NCI-H2029 treated with DMSO at 0.1 percent for 48 hours (cell line): ENCODE measurements around the gene C19orf47.

Experiments used
- DNase-seq: peaks from one replicate; lab custom pipeline; 2025; lab: John Stamatoyannopoulos, UW

C19orf47 gene

DNA sequence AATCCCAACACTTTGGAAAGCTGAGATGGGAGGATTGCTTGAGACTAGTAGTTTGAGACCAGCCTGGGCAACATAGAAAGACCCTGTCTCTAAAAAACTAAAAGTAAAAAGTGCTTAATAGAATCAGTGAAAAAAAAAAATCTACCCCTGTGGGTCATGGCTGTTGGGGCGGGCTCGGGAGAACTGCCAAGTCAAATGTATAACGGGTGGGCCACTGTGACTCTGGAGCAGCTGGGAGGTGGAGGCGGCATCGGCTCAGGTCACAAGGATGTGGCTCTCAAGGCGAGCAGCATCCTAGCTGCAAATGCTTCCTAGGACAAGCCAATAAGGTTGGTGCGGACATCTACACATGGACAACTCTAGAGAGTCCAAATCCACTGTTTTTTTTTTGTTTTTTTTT lies 30.9 kb downstream of the C19orf47 start:
- no peak for DNase-seq

DNA sequence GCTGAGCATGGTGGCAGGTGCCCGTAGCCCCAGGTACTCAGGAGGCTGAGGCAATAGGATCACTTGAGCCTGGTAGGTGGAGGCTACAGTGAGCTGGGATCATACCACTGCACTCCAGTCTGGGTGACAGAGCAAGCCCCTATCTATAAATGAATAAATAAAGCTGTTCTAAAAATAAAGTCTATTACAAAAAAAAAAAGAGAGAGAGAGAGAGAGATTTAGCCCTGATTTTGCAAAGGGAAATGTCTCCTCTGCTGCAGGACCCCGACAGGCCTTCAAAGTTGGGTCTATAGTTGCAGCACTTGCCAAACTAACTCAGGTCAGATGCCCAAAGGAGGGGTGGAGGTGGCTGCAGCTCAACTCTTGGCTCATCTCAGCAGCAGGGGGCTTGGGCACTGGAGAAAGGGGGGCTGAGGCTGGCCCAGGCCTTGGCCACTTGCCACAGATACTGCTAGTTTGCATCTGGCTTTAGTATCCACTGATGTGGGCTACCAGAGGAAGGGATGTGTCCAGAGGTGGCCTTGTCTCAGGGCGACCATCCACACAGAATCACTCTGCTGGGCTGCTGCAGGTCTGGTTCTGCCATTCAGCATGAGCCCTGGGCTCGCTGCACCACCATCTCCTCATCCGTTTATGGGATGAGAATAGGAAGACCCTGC lies 32.3 kb downstream of the C19orf47 start:
- no peak for DNase-seq

GRCh38 chr19:40314656-40315055 lies 33.5 kb downstream of the C19orf47 start:
- DNase-seq = no peak

- DNase-seq = no peak
These were observed 34.8 kb downstream of the C19orf47 start for GRCh38 chr19:40313229-40313983.

DNA sequence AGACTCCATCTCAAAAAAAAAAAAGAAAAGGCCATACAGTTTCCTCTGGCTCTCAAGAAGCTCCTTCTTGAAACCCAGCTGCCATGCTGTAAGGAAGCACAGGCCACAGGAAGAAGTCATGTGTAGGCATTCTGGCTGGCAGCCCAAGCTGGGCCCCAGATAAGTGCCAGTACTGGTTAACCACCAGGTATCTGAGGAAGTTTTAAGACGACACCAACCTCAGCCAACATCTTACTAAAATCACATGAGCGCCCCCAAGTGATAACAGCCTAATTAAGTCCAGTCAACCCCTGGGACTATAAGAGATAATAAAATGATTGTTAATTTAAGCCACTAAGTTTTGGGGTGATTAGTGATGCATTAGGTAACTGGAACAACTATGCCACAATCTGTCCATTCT lies 35.7 kb downstream of the C19orf47 start:
- no peak for DNase-seq

- DNase-seq = no peak
These were observed 38.5 kb downstream of the C19orf47 start for GRCh38 chr19:40309666-40310065.

GRCh38 chr19:40305403-40305802 lies 42.8 kb downstream of the C19orf47 start:
- DNase-seq = peak; percentile 44

DNA sequence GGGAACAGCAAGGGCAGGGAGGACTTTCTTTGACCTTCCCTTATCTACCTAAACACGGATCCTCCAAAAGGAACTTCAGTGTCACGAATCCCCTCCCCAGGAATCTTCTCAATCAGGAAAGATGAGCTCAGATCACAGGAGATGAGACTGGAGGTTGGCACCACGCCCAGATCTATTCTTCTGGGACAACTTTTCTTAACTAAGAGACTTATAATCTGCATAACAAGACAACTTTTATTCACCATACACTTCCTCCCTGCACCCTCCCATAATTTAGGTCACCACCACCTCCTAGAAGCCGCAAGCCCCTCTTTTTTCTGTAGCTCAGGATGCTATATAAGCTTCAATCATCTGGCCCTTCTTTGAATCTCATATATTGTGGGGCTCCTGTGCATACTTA lies 43.9 kb downstream of the C19orf47 start:
- no peak for DNase-seq

- DNase-seq = no peak
These were observed 44.4 kb downstream of the C19orf47 start for GRCh38 chr19:40303765-40304164.

GRCh38 chr19:40302224-40303011 lies 45.8 kb downstream of the C19orf47 start:
- no peak for DNase-seq

DNA sequence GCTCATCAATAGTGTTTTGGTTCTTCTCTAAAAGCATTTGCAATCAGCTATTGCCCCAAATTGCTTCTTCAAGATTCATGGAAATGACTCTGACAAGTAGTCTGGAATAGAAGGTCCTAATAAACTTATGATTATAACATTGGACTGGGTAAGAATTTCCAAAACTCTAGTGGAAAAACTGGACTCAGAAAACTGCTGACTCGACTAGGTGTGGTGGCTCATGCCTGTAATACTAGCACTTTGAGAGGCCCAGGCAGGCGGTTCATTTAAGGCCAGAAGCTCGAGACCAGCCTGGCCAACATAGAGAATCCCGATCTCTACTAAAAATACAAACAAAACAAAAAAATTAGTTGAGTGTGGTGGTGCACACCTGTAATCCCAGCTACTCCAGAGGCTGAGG lies 47.5 kb downstream of the C19orf47 start:
- no peak for DNase-seq

DNA sequence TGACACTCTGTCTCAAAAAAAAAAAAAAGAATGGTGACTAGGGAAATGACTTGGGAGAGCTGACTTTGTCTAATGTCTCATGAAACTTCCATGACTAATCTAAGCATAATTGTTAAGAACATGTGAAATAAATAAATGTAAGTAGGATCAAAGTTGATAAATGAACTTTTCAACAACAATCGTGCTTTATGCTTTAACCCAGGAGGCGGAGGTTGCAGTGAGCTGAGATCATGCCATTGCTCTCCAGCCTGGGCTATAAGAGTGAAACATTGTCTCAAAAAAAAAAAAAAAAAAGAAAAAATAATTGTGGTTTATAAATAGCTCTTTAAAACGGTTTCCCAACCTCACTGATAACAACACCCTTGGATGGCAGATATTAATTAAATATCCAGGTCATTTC lies 50.2 kb downstream of the C19orf47 start:
- no peak for DNase-seq

DNA sequence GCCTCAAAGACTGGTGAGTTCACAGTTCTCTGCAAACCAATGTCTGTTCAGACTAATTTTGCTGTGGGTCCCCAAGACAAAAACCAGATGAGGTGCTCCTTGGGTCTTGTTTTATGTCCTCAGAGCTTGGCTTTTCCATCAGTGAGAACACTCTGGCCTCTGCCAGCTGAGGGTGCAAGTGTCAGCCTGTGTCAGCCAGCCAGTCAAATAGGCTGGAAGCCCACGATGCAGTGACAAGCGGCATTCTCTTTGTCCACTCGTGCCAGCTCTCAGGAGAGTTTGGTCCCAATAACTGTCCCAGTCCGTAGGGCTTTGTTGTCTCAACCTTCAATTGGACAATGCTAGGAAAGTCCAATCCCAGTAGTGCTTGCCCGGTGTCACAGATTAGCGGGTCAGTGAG lies 53.6 kb downstream of the C19orf47 start:
- DNase-seq = no peak

DNA sequence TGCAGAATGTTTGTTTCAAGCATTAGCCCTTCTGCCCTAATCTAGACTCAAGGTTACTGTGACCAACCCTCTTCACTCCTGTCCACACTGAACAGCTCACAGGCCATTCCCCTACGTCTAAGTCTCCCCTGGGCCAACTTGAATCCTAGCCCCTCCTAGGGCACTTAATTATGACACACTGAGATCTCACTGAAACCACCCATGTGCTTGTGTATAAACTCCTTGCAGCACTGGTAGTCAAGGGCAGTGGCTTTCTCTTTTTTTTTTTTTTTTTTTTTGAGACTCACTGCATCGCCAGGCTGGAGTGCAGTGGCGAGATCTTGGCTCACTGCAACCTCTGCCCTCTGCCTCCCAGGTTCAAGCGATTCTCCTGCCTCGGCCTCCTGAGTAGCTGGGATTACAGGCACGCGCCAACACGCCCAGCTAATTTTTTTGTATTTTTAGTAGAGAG lies 61.2 kb downstream of the C19orf47 start:
- no peak for DNase-seq

DNA sequence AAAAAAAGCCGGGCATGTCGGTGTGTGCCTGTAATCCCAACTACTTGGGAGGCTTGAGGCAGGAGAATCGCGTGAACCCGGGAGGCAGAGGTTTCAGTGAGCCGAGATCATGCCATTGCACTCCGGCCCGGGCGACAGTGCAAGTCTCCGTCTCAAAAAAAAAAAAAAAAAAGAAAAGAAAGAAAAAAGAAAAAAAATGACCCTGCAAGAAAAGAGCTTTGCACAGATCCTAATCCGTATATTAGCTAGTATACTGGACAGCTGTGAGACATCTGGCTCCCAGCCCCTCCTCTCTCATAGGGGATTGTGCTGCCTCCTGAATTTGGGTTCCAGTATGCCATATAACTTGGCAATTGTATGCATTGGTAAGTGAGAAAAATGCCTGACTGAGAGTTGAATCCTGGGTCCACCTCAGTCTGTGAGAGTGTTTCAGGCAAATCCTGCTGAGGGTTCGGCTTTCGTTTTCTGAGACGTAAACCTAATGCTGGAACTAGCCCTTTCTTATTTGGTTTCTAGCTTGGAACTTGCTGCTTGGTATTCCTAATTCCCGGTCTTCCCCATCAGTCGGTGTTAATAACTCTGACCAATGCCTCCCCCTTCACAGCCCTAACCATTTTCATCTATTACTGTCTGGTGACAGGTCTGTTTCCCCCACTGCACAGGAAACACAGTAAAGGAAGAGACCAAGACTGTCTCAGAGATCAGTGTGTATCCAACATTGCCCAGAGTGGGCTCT lies 61.8 kb downstream of the C19orf47 start:
- DNase-seq = no peak

GRCh38 chr19:40285353-40286234 lies 62.6 kb downstream of the C19orf47 start:
- peak; percentile 99 for DNase-seq

GRCh38 chr19:40284501-40285352 lies 63.5 kb downstream of the C19orf47 start, which contains the start of gene AKT2:
Gene AKT2, minus strand, starts transcription at chr19:40285345. Its CDS starts 20,078 bp downstream, at chr19:40265267.
- DNase-seq = peak; percentile 8

DNA sequence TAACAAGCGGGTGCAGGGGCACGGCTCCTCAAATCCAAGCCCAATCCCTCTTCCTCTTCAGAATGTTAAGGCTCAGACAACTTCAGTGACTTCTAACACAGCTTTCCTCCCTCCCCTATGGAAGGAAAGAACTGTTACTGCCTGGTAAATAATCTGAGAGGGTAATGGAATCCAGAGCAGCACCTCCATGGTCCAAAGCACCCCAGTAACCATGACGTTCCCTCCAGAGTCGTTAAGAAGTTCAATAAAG lies 64.0 kb downstream of the C19orf47 start:
- no peak for DNase-seq

DNA sequence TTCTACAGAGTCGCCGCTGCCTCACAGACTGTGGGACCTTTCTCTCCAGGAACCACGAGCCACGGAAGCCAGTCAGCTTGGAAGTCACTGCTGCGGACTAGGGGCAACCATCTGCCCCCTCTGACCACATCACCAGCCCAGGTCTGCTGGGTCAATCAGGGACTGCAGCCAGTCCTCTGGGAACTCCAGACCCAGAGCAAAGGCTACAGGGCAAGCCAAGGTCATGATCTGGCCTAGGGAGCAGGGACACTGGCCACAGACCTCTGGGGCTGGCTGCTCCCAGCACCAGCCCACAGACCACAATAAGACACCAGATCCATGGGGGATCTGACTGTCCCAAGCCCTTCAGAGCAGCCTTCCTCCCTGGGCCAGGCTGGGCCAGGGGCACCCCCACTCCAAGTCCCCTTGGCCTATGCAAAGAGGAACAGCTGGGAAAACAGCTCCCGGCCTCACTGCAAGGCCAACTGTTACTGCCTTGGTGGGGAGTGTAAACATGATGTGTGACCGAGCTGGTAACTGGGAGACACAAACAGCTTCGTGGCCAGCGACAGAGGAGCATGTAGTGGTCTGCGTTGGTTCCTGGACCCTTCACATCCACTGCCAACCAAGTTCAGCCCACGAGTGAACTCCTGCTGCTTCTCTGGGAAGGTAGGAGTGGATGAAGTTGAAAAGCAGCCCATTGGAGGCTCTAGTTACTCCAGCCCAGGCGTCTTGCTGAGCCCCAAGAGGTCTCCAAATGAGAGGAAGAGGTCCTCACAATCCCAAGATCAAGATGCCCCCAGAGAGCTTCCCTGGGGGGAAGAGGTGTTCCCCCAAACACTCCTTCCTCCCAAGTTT lies 64.6 kb downstream of the C19orf47 start:
- DNase-seq = no peak
